Activated CD8-positive, alpha-beta memory T cell treated with anti-CD3 and anti-CD28 coated beads for 4 hours (primary cell): ENCODE data around the gene NEO1.
A peak's percentile ranks its signal among the peaks of the same experiment; 100 is the strongest.
"Not testable (repeated sequence)": the region's sequence is repeated elsewhere in the genome, so short reads cannot be mapped to it uniquely, and the experiment has no call there.

Source experiments
- DNase-seq, 2 donors: peaks; one replicate each; pipeline ENCODE4 v3.0.0-alpha.2; 2020; ENCODE audit warnings: low read depth in 2 of 2

Gene NEO1

GRCh38 chr15:73200339-73200738, 148.1 kb downstream of the NEO1 start:
- DNase-seq, result no peak

GRCh38 chr15:73210630-73211029, 158.4 kb downstream of the NEO1 start:
- no peak for DNase-seq

GRCh38 chr15:73212424-73212823, 160.2 kb downstream of the NEO1 start:
- no peak for DNase-seq

- DNase-seq, result not testable (repeated sequence)
These were observed 169.2 kb downstream of the NEO1 start for GRCh38 chr15:73221450-73221849.

- DNase-seq, result no peak
These were observed 173.2 kb downstream of the NEO1 start for GRCh38 chr15:73225358-73226015.

- DNase-seq, result no peak
These were observed 174.0 kb downstream of the NEO1 start for GRCh38 chr15:73226093-73226814.

- DNase-seq, result no peak
These were observed 175.3 kb downstream of the NEO1 start for GRCh38 chr15:73227433-73228056.

- DNase-seq, result no peak
These were observed 175.9 kb downstream of the NEO1 start for GRCh38 chr15:73228128-73228646.

GRCh38 chr15:73231661-73232419, 179.6 kb downstream of the NEO1 start:
- no peak for DNase-seq

- no peak for DNase-seq
These were observed 180.5 kb downstream of the NEO1 start for GRCh38 chr15:73232776-73233175.

GRCh38 chr15:73233623-73234022, 181.4 kb downstream of the NEO1 start:
- no peak for DNase-seq

- DNase-seq, result no peak
These were observed 185.6 kb downstream of the NEO1 start for GRCh38 chr15:73237910-73238309.

GRCh38 chr15:73239564-73240215, 187.4 kb downstream of the NEO1 start:
- DNase-seq, result no peak

- peak; percentile 41 to 52 for DNase-seq
These were observed 188.7 kb downstream of the NEO1 start for GRCh38 chr15:73240866-73241499.

GRCh38 chr15:73244333-73244732, 192.1 kb downstream of the NEO1 start:
- no peak for DNase-seq

GRCh38 chr15:73246439-73246838, 194.2 kb downstream of the NEO1 start:
- no peak for DNase-seq

- no peak for DNase-seq
These were observed 194.6 kb downstream of the NEO1 start for GRCh38 chr15:73246898-73247297.

GRCh38 chr15:73247331-73247730, 195.1 kb downstream of the NEO1 start:
- DNase-seq, result no peak

- DNase-seq, result no peak
These were observed 197.2 kb downstream of the NEO1 start for GRCh38 chr15:73249499-73249898.

GRCh38 chr15:73254598-73254997, 202.3 kb downstream of the NEO1 start:
- DNase-seq, result no peak
